GM19035 (cell line): Measurements from ENCODE around the gene PLA2G2A.
"Not testable (repeated sequence)": the region's sequence is repeated elsewhere in the genome, so short reads cannot be mapped to it uniquely, and the experiment has no call there.

Experiments used
- ATAC-seq: cut with Tn5 transposase; IDR thresholded peaks from one replicate; pipeline ENCODE4 v1.9.1; 2021; ENCODE audit not compliant: unreplicated experiment

PLA2G2A gene, protein sequence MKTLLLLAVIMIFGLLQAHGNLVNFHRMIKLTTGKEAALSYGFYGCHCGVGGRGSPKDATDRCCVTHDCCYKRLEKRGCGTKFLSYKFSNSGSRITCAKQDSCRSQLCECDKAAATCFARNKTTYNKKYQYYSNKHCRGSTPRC

DNA sequence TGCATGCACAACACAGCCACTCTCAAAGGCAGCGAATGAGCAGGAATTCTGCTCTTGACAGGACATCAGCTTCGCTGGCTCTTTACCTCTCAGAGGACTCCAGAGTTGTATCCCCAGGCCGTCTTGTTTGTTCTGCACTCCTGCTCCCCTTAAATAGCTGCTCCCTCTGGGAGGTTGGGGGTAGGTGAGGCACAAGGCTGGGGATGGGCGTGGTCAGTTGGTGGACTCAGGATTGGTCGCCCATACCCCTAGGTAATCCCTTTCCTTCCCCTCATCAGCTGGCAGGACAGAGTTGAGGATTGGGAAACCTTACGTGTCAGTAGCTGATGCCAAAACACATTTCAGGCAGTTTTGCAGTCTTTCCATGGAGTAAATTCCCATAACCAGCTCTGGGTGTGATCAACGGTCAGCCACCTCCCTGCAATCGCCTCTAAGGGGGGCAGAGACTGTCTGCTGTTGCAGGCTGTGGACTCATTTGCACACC, at the start of gene PLA2G2A:
TSS of gene PLA2G2A (minus strand) at position 125 of the 484 bp plus-strand sequence. CDS start 845 bp downstream, outside the sequence.
- ATAC-seq: no peak

DNA sequence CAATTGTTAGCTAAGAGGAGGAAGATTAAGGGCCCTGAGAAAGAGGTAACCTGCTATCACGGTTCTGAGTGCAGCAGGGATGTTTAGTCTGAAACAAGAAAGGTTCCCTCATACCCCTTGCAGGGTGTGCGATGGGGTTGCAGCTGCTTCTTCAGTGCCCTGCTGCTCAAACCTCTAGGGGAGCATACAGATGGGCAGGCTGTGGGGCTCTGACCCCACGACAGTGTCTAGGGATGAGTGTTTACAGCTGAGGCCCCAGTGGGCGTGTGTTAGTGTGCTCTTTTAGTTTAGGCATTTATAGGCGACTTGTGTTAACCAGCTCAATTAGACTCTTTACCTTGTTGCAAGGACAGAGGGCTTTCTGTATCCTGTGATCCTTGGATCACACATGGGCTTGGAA, 49.3 kb upstream of the PLA2G2A start:
- ATAC-seq: no peak

DNA sequence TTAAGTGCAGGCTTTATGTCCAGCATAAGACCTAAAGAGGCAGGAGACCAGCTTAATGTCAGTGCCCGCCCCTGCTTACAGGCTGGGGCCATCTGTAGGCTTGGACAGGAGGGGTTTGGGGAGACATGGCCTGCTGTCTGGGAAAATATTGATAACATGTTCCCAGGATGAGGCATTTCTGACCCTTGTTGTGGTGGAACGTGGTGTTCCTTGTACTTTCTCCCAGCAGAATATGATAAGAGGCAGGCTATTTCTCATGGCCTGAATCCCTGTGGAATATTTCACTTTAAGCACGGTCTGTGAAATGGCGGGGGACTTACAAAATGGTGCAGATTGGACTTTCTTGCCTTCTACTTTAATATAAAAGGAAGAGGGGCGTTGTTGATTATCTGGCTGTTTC, 48.7 kb upstream of the PLA2G2A start:
- no peak for ATAC-seq

DNA sequence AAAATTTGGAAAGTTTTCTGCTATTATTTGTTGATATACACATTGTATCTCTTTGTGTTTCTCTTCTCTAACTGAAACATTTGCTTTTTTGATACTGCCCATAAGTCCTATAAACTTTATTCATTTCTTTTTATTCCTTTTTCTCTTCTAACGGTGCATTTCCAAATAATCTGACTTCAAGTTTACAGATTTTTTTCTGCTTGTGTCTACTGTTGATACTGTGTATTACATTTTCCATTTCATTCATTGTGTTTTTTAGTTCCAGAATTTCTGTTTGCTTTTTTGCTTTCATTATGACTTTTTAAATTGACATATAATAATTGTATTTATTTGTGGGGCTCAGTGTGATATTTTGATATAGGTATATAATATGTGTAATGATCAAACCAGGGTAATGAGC, 38.3 kb upstream of the PLA2G2A start:
- ATAC-seq: no peak

GRCh38 chr1:20014153-20014552, 34.7 kb upstream of the PLA2G2A start:
- ATAC-seq: no peak

- ATAC-seq: no peak
Measured at GRCh38 chr1:20010016-20010415, 30.6 kb upstream of the PLA2G2A start.

DNA sequence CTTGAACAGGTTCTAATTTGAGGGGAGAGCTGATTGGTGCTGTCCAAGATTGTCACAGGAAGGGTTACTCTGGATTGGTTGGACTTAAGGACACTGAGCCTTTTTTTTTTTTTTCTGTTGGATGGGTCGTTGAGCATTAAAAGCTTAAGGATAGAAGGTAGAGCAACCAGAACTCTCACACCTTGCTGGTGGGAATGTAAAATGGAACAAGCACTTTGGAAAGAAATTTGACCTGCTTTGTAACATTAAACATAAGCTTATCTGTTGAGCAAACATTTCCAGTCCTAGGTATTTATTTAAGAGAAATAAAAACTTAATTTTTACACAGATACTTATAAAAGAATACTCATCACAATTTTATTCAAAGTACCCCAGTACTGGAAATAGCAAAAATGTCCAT, 29.8 kb upstream of the PLA2G2A start:
- no peak for ATAC-seq

DNA sequence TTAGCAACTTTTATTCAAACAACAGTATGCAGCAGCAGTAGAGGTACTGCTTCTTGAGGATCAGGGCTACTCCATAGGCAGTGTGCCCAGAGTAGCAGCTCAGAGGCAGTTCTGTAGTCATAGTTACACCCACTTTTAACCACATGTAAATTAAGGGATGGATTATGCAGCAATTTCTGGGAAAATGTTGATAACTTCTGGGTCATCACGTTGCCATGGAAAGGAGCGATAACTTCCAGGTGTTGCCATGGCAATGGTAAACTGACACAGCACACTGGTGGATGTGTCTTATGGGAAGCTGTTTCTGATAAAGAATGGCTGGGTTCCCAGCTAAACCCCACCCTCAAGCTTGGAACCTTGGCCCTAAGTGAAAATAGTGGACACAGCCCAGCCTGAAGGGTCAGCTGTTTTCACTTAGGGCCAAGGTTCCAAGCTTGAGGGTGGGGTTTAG, 29.0 kb upstream of the PLA2G2A start:
- ATAC-seq: no peak

GRCh38 chr1:19998823-19999222, 19.4 kb upstream of the PLA2G2A start:
- ATAC-seq: not testable (repeated sequence)

GRCh38 chr1:19990689-19991088, 11.3 kb upstream of the PLA2G2A start:
- ATAC-seq: no peak

- ATAC-seq: not testable (repeated sequence)
Measured at GRCh38 chr1:19990182-19990582, 10.8 kb upstream of the PLA2G2A start.

- ATAC-seq: no peak
Measured at GRCh38 chr1:19988267-19989006, 9.0 kb upstream of the PLA2G2A start.

GRCh38 chr1:19987719-19988118, 8.3 kb upstream of the PLA2G2A start:
- no peak for ATAC-seq

DNA sequence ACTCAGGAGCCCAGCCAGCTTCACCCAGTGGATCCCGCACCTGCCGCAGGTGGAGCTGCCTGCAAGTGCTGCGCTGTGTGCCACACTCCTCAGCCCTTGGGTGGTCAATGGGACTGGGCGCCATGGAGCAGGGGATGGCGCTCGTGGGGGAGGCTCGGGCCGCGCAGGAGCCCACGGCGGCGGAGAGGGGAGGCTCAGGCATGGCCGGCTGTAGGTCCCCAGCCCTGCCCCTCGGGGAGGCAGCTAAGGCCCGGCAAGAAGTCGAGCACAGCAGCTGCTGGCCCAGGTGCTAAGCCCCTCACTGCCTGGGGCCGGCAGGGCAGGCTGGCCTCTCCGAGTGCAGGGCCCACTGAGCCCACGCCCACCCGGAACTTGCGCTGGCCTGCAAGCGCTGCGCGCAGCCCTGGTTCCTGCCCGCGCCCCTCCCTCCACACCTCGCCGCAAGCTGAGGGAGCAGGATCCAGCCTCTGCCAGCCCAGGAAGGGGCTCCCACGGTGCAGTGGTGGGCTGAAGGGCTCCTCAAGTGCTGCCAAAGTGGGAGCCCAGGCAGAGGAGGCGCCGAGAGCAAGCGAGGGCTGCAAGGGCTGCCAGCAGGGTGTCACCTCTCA, 5.1 kb upstream of the PLA2G2A start:
- not testable (repeated sequence) for ATAC-seq

DNA sequence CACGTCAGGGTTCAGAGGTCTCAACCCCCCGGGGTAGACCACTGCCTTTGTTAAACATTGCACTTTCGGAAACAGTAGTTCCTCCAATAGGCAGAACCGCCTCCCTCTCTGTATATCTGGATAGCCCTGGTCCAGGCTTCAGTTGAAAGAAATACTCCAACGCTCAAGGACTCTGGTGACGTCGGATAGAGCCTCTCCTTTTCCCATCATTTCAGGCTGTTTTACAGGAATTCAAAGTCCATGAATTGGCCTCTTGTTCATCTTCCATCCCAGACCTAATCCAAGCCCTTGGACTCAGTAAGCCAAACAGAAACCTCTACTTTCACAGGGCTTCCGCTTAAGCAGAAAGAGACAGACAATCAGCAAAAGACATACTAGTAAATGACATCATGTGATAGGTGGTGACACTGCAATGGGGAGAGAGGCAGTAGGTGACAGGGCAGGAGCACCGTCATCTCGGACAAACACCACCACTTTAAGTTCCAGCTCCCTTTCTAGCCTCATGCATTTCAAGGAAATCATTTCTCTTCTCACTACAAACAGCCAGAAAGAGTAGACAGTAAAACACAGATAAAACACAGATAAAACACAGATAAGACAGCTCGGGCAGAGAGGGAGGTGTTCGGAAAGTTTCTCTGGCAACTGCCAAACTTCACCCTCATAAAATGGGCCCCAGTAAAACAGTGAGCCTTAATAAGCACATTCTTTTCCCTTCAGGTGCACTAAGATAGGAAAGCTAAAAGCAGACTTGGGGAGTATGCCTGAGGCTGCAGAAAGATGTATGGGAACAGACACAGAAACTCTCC, 2.3 kb upstream of the PLA2G2A start:
- no peak for ATAC-seq

GRCh38 chr1:19981170-19981506, 1.7 kb upstream of the PLA2G2A start:
- no peak for ATAC-seq

DNA sequence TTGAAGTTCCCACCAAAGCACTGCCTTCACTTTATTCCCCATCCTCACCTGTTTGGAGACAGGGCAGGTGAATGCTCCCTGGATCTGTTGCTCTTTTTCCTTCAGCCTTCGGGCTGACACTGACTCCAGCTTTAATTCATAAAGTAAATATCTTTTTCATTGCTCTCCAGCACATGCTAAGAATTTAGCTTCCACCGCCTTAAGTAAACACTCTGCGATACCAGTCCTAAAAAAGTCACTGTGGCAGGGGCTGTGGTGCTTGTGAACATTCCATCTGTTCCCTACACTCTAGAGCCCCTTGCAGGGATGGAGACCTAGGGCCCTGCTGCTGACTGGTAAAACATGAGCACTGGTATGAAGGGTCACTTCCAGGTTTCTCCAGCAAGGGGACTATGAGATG, 896 bp upstream of the PLA2G2A start:
- ATAC-seq: no peak

- no peak for ATAC-seq
Measured at GRCh38 chr1:19978143-19978542, 1.3 kb downstream of the PLA2G2A start.

DNA sequence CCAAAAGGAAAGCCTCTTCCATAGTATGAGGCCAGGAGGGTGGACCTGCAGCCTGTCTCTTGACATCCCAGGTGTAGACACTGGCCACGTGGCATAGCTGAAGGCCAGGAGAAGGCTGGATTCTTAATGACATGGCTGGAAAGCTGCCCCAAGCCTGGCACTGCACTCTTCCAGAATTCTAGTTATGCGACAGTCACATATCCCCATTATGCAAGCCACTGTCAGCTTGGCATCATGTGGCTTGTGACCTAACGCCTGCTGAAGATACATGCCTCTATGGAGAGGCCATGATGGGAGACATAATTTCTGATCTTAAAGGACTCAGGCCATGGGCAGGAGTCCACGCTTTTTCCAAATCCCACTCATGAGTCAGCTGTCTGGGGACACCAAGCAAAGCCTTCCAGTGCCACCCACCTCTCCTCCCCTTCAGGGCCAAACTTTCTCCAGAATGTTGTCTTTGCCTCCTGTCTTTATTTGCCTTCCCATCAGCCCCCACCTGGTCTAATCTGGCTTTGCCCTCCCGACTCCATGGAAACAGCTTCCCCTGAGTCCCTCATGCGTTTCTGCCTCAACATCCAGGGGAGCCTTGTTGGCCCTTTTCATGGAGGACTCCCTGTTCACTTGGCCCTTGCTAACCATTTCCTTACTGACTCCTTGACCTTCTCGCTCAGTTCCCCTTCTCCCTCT, 3.0 kb downstream of the PLA2G2A start:
- ATAC-seq: no peak

DNA sequence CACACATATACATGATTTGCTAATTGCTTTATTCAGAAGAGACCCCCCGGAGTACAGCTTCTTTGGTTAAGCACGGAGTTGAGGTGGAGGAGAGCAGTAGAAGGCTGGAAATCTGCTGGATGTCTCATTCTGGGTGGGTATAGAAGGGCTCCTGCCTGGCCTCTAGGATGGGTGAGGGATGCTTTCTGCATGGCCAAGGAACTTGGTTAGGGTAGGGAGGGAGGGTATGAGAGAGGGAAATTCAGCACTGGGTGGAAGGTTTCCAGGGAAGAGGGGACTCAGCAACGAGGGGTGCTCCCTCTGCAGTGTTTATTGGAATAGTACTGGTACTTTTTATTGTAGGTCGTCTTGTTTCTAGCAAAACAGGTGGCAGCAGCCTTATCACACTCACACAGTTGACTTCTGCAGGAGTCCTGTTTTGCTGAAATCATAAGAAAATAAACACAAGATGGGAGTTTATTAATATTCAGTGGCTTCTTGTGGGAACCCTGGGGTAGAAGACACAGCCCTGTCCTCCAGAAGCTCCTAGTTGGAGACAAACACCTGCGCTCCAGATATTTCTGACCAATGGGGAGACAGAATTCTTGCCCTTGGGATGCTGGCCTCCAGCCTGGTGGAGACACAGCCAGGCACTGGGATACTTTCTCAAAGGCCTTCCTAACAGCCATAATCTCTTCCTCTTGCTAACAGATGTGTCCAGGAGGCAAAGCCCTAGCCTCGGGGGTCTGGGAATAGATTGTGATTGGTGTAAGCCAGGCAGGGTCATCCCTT, 3.8 kb downstream of the PLA2G2A start:
- ATAC-seq: no peak
